GM23338 (cell line): ENCODE measurements around the gene MYBL2. TPM values are rescaled to one million over a fixed set of nuclear protein-coding genes. Genes with fewer than 3 reads are reported as not detected.

ENCODE experiments used
- ATAC-seq: fragments of 200-7000 bp; cut with Tn5 transposase; 3 replicates; pipeline ENCODE4 v1.9.1; 2020
- DNase-seq: peaks from one replicate; pipeline ENCODE4 v3.0.0-alpha.2; 2015; ENCODE audit warnings: low spot score
- H2AFZ ChIP-seq: fragments of 200-600 bp; sonication (generic); 2 replicates; pipeline ENCODE4 v1.8.0; 2016; ENCODE audit warnings: antibody characterized with exemption, mild to moderate bottlenecking, moderate library complexity
- H3F3A ChIP-seq: fragments of 200-600 bp; sonication (generic); replicated peaks from 2 replicates; pipeline ENCODE4 v1.8.0; 2017; ENCODE audit warnings: antibody characterized with exemption, mixed run types, low read depth
- H3K27ac ChIP-seq: fragments of 200-600 bp; sonication (generic); 2 replicates; pipeline ENCODE4 v1.6.1; 2016; ENCODE audit warnings: low read depth
- H3K27me3 ChIP-seq: fragments of 200-600 bp; sonication (generic); 2 replicates; pipeline ENCODE4 v1.8.0; 2016; ENCODE audit warnings: mild to moderate bottlenecking, mixed run types, moderate library complexity; ENCODE audit not compliant: insufficient read depth
- H3K36me3 ChIP-seq: fragments of 200-600 bp; sonication (generic); 2 replicates; pipeline ENCODE4 v1.8.0; 2016; ENCODE audit warnings: mild to moderate bottlenecking; ENCODE audit not compliant: insufficient read depth
- H3K4me1 ChIP-seq: fragments of 200-600 bp; sonication (generic); 2 replicates; pipeline ENCODE4 v1.8.0; 2016; ENCODE audit warnings: mild to moderate bottlenecking, moderate library complexity; ENCODE audit not compliant: insufficient read depth
- H3K4me2 ChIP-seq: fragments of 200-600 bp; sonication (generic); 2 replicates; pipeline ENCODE4 v1.7.1; 2017; ENCODE audit warnings: mixed run types
- H3K4me3 ChIP-seq: fragments of 200-600 bp; sonication (generic); 2 replicates; pipeline ENCODE4 v1.6.1; 2016; ENCODE audit warnings: mixed run types
- H3K79me2 ChIP-seq: fragments of 200-600 bp; sonication (generic); replicated peaks from 2 replicates; pipeline ENCODE4 v1.8.0; 2017; ENCODE audit warnings: mild to moderate bottlenecking; ENCODE audit not compliant: insufficient read depth
- H3K9me2 ChIP-seq: fragments of 200-600 bp; sonication (generic); 2 replicates; pipeline ENCODE4 v1.8.0; 2017; ENCODE audit not compliant: insufficient read depth
- H4K20me1 ChIP-seq: fragments of 200-600 bp; sonication (generic); replicated peaks from 2 replicates; pipeline ENCODE4 v1.8.0; 2017; ENCODE audit warnings: mild to moderate bottlenecking; ENCODE audit not compliant: insufficient read depth
- H3K27ac Mint-ChIP-seq: 2 replicates; pipeline ENCODE4 v1.8.0; 2020; ENCODE audit warnings: inconsistent platforms, mild to moderate bottlenecking, moderate library complexity, mixed read lengths
- H3K27me3 Mint-ChIP-seq: 3 replicates; pipeline ENCODE4 v1.8.0; 2022; ENCODE audit warnings: low read depth, mild to moderate bottlenecking, moderate library complexity, mixed read lengths, inconsistent platforms; ENCODE audit not compliant: insufficient read depth, poor library complexity
- H3K36me3 Mint-ChIP-seq: 3 replicates; pipeline ENCODE4 v1.8.0; 2021; ENCODE audit warnings: low read depth, mild to moderate bottlenecking, inconsistent platforms, moderate library complexity, mixed read lengths
- H3K4me1 Mint-ChIP-seq: 3 replicates; pipeline ENCODE4 v1.8.0; 2020; ENCODE audit warnings: mild to moderate bottlenecking, inconsistent platforms, mixed read lengths
- H3K4me3 Mint-ChIP-seq: 3 replicates; pipeline ENCODE4 v1.8.0; 2021; ENCODE audit warnings: moderate library complexity, mild to moderate bottlenecking, inconsistent platforms, mixed read lengths
- H3K9me3 Mint-ChIP-seq: 3 replicates; pipeline ENCODE4 v1.8.0; 2020; ENCODE audit warnings: moderate library complexity, mild to moderate bottlenecking, inconsistent platforms, mixed read lengths
- CREB1 ChIP-seq: fragments of 250-450 bp; sonication (Bioruptor Pico); IDR thresholded peaks from 2 replicates; pipeline ENCODE4 v1.5.0; 2020; ENCODE audit warnings: low read depth, mild to moderate bottlenecking, moderate library complexity
- EZH2phosphoT487 ChIP-seq: fragments of 200-600 bp; sonication (generic); IDR thresholded peaks from one replicate; pipeline ENCODE4 v1.8.1; 2018; ENCODE audit warnings: antibody characterized with exemption; ENCODE audit not compliant: unreplicated experiment
- JUNB ChIP-seq: IDR thresholded peaks from one replicate; pipeline ENCODE4 v1.6.1; 2016; ENCODE audit warnings: antibody characterized with exemption; ENCODE audit not compliant: unreplicated experiment
- REST ChIP-seq: IDR thresholded peaks from one replicate; pipeline ENCODE4 v1.6.1; 2018; ENCODE audit warnings: antibody characterized with exemption; ENCODE audit not compliant: unreplicated experiment
- STAT1 ChIP-seq: IDR thresholded peaks from one replicate; pipeline ENCODE4 v1.6.1; 2016; ENCODE audit warnings: antibody characterized with exemption; ENCODE audit not compliant: unreplicated experiment
- ZNF114 ChIP-seq: fragments of 250-450 bp; sonication (Bioruptor Pico); IDR thresholded peaks from 2 replicates; pipeline ENCODE4 v1.5.0; 2020; ENCODE audit warnings: mild to moderate bottlenecking, moderate library complexity
- ZNF331 ChIP-seq: fragments of 250-450 bp; sonication (Bioruptor Pico); IDR thresholded peaks from 2 replicates; pipeline ENCODE4 v1.5.0; 2020; ENCODE audit warnings: low read depth, mild to moderate bottlenecking, moderate library complexity
- polyA plus RNA-seq: library from polyadenylated mRNA; unstranded; fragments of >200 nt; fragmentation: Nextera tagmentation; extraction: Ambion mirVana; gene quantifications from 2 replicates; pipeline ENCODE4 v1.2.1, GENCODE V29; 2016
- total RNA-seq: library from RNA; depleted of rRNA; stranded (reverse); fragments of >200 nt; shearing (Covaris generic); gene quantifications from 2 replicates; pipeline ENCODE4 v1.2.3, GENCODE V29; 2014
- TF ChIP-seq, protein P1 (sequence below): IDR thresholded peaks from 2 replicates; pipeline ENCODE4 v1.6.1; 2016; ENCODE audit warnings: antibody characterized with exemption
- TF ChIP-seq, protein P2 (sequence below): fragments of 250-450 bp; sonication (Bioruptor Pico); IDR thresholded peaks from 2 replicates; pipeline ENCODE4 v1.5.0; 2020; ENCODE audit warnings: mild to moderate bottlenecking, moderate library complexity
- TF ChIP-seq, protein P3 (sequence below), 2 experiments: fragments of 200-600 bp in 1 of 2; sonication (generic) in 1 of 2; conservative IDR thresholded peaks; 2 replicates each; pipeline versions ENCODE4 v1.5.1 to v1.6.1; 2016 to 2017; ENCODE audit warnings: antibody characterized with exemption in 2 of 2, low read depth in 2 of 2, mild to moderate bottlenecking in 2 of 2, moderate library complexity in 1 of 2

MYBL2 gene
- total and polyA plus RNA-seq, 2 experiments from 2014 or later = 72.3 to 131 TPM

DNA sequence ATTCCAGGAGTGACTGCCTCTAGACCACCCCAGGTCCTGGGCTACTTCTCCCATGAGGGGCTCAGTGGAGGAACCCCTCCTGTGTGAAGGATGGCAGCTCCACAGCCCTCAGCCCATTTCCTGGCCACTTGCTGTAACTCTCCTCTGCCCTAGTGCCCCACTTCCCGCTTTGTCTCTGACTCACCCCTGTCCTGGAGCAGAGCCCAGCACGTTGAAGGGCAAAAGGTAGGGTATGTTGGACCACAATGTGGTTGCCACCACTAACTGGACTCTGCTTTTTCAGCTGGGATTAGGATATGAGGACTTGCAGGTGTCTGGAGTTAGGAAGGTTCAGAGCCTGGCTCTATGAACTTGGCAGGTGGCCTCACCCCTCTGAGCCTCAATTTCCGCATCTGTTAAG, 2.4 kb downstream of the MYBL2 start:
- no peak overlapping the region for H2AFZ ChIP-seq
- no peaks in the 10 kb centered on the region for H3K9me2 ChIP-seq
- peaks cover 21% of the 10 kb centered on the region for H3K27me3 Mint-ChIP-seq
- H3K79me2 ChIP-seq = peaks cover 61% of the 10 kb centered on the region
- no peaks in the 10 kb centered on the region for H3K4me1 ChIP-seq
- H3K27ac Mint-ChIP-seq = no peak overlapping the region
- peaks cover 36% of the 10 kb centered on the region for H3K36me3 Mint-ChIP-seq
- H4K20me1 ChIP-seq = peaks cover 9% of the 10 kb centered on the region
- no peak for ATAC-seq
- no peak for DNase-seq
- no peak overlapping the region for H3K4me2 ChIP-seq
- no peak overlapping the region for H3K27ac ChIP-seq
- H3K27me3 ChIP-seq = peaks cover 11% of the 10 kb centered on the region
- H3K9me3 Mint-ChIP-seq = no peaks in the 10 kb centered on the region
- peaks cover 6% of the 10 kb centered on the region; the same call in 2 of the 3 replicates for H3K4me1 Mint-ChIP-seq
- TF ChIP-seq, protein P1, sequence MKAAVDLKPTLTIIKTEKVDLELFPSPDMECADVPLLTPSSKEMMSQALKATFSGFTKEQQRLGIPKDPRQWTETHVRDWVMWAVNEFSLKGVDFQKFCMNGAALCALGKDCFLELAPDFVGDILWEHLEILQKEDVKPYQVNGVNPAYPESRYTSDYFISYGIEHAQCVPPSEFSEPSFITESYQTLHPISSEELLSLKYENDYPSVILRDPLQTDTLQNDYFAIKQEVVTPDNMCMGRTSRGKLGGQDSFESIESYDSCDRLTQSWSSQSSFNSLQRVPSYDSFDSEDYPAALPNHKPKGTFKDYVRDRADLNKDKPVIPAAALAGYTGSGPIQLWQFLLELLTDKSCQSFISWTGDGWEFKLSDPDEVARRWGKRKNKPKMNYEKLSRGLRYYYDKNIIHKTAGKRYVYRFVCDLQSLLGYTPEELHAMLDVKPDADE = no peak
- no peak for TF ChIP-seq JUNB
- TF ChIP-seq ZNF331 (CRISPR knock-in tag) = no peak
- no peak for TF ChIP-seq CREB1 (CRISPR knock-in tag)
- TF ChIP-seq, protein P2, sequence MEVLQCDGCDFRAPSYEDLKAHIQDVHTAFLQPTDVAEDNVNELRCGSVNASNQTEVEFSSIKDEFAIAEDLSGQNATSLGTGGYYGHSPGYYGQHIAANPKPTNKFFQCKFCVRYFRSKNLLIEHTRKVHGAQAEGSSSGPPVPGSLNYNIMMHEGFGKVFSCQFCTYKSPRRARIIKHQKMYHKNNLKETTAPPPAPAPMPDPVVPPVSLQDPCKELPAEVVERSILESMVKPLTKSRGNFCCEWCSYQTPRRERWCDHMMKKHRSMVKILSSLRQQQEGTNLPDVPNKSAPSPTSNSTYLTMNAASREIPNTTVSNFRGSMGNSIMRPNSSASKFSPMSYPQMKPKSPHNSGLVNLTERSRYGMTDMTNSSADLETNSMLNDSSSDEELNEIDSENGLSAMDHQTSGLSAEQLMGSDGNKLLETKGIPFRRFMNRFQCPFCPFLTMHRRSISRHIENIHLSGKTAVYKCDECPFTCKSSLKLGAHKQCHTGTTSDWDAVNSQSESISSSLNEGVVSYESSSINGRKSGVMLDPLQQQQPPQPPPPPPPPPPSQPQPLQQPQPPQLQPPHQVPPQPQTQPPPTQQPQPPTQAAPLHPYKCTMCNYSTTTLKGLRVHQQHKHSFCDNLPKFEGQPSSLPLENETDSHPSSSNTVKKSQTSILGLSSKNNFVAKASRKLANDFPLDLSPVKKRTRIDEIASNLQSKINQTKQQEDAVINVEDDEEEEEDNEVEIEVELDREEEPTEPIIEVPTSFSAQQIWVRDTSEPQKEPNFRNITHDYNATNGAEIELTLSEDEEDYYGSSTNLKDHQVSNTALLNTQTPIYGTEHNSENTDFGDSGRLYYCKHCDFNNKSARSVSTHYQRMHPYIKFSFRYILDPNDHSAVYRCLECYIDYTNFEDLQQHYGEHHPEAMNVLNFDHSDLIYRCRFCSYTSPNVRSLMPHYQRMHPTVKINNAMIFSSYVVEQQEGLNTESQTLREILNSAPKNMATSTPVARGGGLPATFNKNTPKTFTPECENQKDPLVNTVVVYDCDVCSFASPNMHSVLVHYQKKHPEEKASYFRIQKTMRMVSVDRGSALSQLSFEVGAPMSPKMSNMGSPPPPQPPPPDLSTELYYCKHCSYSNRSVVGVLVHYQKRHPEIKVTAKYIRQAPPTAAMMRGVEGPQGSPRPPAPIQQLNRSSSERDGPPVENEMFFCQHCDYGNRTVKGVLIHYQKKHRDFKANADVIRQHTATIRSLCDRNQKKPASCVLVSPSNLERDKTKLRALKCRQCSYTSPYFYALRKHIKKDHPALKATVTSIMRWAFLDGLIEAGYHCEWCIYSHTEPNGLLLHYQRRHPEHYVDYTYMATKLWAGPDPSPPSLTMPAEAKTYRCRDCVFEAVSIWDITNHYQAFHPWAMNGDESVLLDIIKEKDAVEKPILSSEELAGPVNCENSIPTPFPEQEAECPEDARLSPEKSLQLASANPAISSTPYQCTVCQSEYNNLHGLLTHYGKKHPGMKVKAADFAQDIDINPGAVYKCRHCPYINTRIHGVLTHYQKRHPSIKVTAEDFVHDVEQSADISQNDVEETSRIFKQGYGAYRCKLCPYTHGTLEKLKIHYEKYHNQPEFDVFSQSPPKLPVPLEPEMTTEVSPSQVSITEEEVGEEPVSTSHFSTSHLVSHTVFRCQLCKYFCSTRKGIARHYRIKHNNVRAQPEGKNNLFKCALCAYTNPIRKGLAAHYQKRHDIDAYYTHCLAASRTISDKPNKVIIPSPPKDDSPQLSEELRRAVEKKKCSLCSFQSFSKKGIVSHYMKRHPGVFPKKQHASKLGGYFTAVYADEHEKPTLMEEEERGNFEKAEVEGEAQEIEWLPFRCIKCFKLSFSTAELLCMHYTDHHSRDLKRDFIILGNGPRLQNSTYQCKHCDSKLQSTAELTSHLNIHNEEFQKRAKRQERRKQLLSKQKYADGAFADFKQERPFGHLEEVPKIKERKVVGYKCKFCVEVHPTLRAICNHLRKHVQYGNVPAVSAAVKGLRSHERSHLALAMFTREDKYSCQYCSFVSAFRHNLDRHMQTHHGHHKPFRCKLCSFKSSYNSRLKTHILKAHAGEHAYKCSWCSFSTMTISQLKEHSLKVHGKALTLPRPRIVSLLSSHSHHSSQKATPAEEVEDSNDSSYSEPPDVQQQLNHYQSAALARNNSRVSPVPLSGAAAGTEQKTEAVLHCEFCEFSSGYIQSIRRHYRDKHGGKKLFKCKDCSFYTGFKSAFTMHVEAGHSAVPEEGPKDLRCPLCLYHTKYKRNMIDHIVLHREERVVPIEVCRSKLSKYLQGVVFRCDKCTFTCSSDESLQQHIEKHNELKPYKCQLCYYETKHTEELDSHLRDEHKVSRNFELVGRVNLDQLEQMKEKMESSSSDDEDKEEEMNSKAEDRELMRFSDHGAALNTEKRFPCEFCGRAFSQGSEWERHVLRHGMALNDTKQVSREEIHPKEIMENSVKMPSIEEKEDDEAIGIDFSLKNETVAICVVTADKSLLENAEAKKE (CRISPR knock-in tag) = no peak
- TF ChIP-seq EZH2phosphoT487 = no peak
- TF ChIP-seq, protein P3, sequence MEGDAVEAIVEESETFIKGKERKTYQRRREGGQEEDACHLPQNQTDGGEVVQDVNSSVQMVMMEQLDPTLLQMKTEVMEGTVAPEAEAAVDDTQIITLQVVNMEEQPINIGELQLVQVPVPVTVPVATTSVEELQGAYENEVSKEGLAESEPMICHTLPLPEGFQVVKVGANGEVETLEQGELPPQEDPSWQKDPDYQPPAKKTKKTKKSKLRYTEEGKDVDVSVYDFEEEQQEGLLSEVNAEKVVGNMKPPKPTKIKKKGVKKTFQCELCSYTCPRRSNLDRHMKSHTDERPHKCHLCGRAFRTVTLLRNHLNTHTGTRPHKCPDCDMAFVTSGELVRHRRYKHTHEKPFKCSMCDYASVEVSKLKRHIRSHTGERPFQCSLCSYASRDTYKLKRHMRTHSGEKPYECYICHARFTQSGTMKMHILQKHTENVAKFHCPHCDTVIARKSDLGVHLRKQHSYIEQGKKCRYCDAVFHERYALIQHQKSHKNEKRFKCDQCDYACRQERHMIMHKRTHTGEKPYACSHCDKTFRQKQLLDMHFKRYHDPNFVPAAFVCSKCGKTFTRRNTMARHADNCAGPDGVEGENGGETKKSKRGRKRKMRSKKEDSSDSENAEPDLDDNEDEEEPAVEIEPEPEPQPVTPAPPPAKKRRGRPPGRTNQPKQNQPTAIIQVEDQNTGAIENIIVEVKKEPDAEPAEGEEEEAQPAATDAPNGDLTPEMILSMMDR (conservative IDR thresholded peaks at IDR 0.05; ENCODE audit: low read depth in 2 of 2) = no peak
- no peak for TF ChIP-seq ZNF114
- no peak for TF ChIP-seq STAT1
- no peak for TF ChIP-seq REST
- no peak overlapping the region for H3K4me3 ChIP-seq
- peaks cover 13% of the 10 kb centered on the region; the same call in 1 of the 2 replicates for H3K36me3 ChIP-seq
- no peaks in the 10 kb centered on the region for H3F3A ChIP-seq
- H3K4me3 Mint-ChIP-seq = 0 out of 3 replicates have a peak overlapping the region, but pooled peaks have one; percentile 23
